ENCODE measurements around the gene SMIM32.

Gene SMIM32

GRCh38 chr5:136226401-136226800 lies 33.4 kb upstream of the SMIM32 start:
- no peaks in the 10 kb centered on the region for H3K9me2 ChIP-seq (replicated peaks; ENCODE audit: low read depth, low read length)
- H4K20me1 ChIP-seq (ENCODE audit: insufficient read depth, low read length, poor library complexity, severe bottlenecking) = no peaks in the 10 kb centered on the region
- no peak overlapping the region for H3K4me3 ChIP-seq (ENCODE audit: low read length, poor library complexity, severe bottlenecking)
- TF ChIP-seq, protein P1, sequence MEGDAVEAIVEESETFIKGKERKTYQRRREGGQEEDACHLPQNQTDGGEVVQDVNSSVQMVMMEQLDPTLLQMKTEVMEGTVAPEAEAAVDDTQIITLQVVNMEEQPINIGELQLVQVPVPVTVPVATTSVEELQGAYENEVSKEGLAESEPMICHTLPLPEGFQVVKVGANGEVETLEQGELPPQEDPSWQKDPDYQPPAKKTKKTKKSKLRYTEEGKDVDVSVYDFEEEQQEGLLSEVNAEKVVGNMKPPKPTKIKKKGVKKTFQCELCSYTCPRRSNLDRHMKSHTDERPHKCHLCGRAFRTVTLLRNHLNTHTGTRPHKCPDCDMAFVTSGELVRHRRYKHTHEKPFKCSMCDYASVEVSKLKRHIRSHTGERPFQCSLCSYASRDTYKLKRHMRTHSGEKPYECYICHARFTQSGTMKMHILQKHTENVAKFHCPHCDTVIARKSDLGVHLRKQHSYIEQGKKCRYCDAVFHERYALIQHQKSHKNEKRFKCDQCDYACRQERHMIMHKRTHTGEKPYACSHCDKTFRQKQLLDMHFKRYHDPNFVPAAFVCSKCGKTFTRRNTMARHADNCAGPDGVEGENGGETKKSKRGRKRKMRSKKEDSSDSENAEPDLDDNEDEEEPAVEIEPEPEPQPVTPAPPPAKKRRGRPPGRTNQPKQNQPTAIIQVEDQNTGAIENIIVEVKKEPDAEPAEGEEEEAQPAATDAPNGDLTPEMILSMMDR (conservative IDR thresholded peaks at IDR 0.05; ENCODE audit: low read length) = no peak
- TF ChIP-seq EZH2phosphoT487 (IDR thresholded peaks at IDR 0.05; ENCODE audit: borderline replicate concordance) = no peak
- H3K4me2 ChIP-seq (ENCODE audit: low read depth, low read length, poor library complexity, severe bottlenecking) = no peak overlapping the region
- H3F3A ChIP-seq (ENCODE audit: low read depth) = no peaks in the 10 kb centered on the region
- H2AFZ ChIP-seq (ENCODE audit: low read length) = no peak overlapping the region
- no peaks in the 10 kb centered on the region for H3K79me2 ChIP-seq (ENCODE audit: insufficient read depth, low read length)
- no peaks in the 10 kb centered on the region for H3K27me3 ChIP-seq (ENCODE audit: insufficient read depth, low read length, poor library complexity, severe bottlenecking)
- no peaks in the 10 kb centered on the region for H3K36me3 ChIP-seq (ENCODE audit: insufficient read depth, low read length)
- no peak overlapping the region for H3K9ac ChIP-seq (ENCODE audit: low read depth, low read length, poor library complexity, severe bottlenecking)
- no peaks in the 10 kb centered on the region for H3K9me3 ChIP-seq (ENCODE audit: insufficient read depth, low read depth, low read length)
- no peaks in the 10 kb centered on the region for H3K4me1 ChIP-seq (ENCODE audit: insufficient read depth, low read length, poor library complexity, severe bottlenecking)

DNA sequence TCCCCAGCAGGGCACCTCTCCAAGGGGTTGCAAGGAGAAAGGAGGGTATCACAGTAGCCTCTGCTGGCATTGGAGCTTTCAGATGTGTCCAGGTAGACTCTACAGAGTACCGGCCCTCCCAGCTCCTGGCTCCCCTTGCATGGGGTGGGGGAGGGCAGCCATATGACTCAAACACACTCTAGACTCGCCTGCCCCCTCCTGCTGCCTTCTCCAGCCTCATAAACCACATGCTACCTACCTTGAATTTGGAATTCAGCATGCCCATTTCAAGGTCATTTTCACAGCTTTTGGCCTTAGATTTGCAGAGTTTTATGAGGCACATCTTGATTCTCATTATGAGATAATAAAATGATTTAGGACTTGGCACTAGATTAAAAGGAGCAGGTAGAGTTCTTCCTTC lies 32.8 kb upstream of the SMIM32 start:
- Histone ChIP-seq H3F3A (ENCODE audit: low read depth) (no peaks in the 10 kb centered on the region), H3K4me1 (ENCODE audit: insufficient read depth, low read length, poor library complexity, severe bottlenecking) (no peaks in the 10 kb centered on the region), H3K36me3 (ENCODE audit: insufficient read depth, low read length) (no peaks in the 10 kb centered on the region), H3K27me3 (ENCODE audit: insufficient read depth, low read length, poor library complexity, severe bottlenecking) (no peaks in the 10 kb centered on the region), H2AFZ (ENCODE audit: low read length) (no peak overlapping the region), H3K4me3 (ENCODE audit: low read length, poor library complexity, severe bottlenecking) (no peak overlapping the region), H3K9me3 (ENCODE audit: insufficient read depth, low read depth, low read length) (no peaks in the 10 kb centered on the region), H3K79me2 (ENCODE audit: insufficient read depth, low read length) (no peaks in the 10 kb centered on the region), H4K20me1 (ENCODE audit: insufficient read depth, low read length, poor library complexity, severe bottlenecking) (no peaks in the 10 kb centered on the region), H3K9me2 (replicated peaks; ENCODE audit: low read depth, low read length) (no peaks in the 10 kb centered on the region), H3K4me2 (ENCODE audit: low read depth, low read length, poor library complexity, severe bottlenecking) (no peak overlapping the region), H3K9ac (ENCODE audit: low read depth, low read length, poor library complexity, severe bottlenecking) (no peak overlapping the region)
- no peak for TF ChIP-seq EZH2phosphoT487 (IDR thresholded peaks at IDR 0.05; ENCODE audit: borderline replicate concordance)
- TF ChIP-seq, protein P1 (conservative IDR thresholded peaks at IDR 0.05; ENCODE audit: low read length) = no peak

DNA sequence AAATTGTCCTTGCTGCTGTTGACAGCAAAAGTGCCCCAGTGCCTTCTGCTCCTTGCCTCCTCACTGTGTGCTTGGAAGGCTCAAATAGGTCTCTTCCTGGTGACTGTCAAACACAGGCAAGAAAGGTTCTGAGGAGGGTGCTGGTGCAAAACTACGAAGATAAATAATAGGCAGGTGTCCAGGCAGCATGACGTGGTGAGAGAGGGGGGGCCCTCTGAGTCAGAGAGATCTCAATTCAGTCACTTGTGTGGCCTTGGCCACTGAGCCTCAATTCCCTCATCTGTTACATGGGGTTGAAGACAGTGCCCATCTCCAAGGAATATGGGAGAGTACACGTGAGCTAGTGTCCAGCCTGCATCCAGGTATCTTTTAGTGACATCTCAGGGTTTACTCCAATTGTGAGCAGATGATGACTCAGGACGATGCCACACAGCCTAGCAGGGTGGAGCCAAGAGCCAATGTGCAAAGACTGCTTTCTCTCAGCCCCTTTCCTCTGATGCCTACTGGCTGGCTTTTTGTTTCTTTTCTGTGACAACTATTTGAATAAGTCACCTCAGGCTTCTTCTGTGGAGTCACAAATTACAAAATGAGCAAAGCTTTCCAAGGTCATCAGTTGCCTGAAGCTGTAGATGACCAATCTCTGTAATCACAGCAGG lies 29.7 kb upstream of the SMIM32 start:
- Histone ChIP-seq H3K4me2 (ENCODE audit: low read depth, low read length, poor library complexity, severe bottlenecking) (no peak overlapping the region), H3K79me2 (ENCODE audit: insufficient read depth, low read length) (no peaks in the 10 kb centered on the region), H4K20me1 (ENCODE audit: insufficient read depth, low read length, poor library complexity, severe bottlenecking) (no peaks in the 10 kb centered on the region), H3K27me3 (ENCODE audit: insufficient read depth, low read length, poor library complexity, severe bottlenecking) (no peaks in the 10 kb centered on the region), H3F3A (ENCODE audit: low read depth) (no peaks in the 10 kb centered on the region), H3K9me2 (replicated peaks; ENCODE audit: low read depth, low read length) (no peaks in the 10 kb centered on the region), H3K9ac (ENCODE audit: low read depth, low read length, poor library complexity, severe bottlenecking) (no peak overlapping the region), H3K36me3 (ENCODE audit: insufficient read depth, low read length) (no peaks in the 10 kb centered on the region), H3K4me1 (ENCODE audit: insufficient read depth, low read length, poor library complexity, severe bottlenecking) (no peaks in the 10 kb centered on the region), H3K9me3 (ENCODE audit: insufficient read depth, low read depth, low read length) (no peaks in the 10 kb centered on the region), H3K4me3 (ENCODE audit: low read length, poor library complexity, severe bottlenecking) (no peak overlapping the region), H2AFZ (ENCODE audit: low read length) (no peak overlapping the region)
- TF ChIP-seq EZH2phosphoT487 (IDR thresholded peaks at IDR 0.05; ENCODE audit: borderline replicate concordance) = no peak
- TF ChIP-seq, protein P1 (conservative IDR thresholded peaks at IDR 0.05; ENCODE audit: low read length) = no peak

All from Loucy (cell line).